Measurements from ENCODE around the gene TTYH1. TPM values are rescaled to one million over a fixed set of nuclear protein-coding genes. Genes with fewer than 3 reads are reported as not detected.
A peak's percentile ranks its signal among the peaks of the same experiment; 100 is the strongest.

The TTYH1 gene
- total and polyA plus RNA-seq, 3 donors from 2014 or later: 126 to 248 (median 226) TPM

- WGBS, 2 donors: 62 to 75% methylated on average over 23 of the region's 23 CpGs
- TF ChIP-seq POLR2A (IDR thresholded peaks at IDR 0.05) (no peak), CTCF (IDR thresholded peaks at IDR 0.05) (no peak)
- Histone ChIP-seq H3K4me1 (peaks cover 42% of the 10 kb centered on the region), H3K4me3 (no peak overlapping the region), H3K27me3 (no peaks in the 10 kb centered on the region), H3K27ac (no peak overlapping the region), H3K9me3 (no peaks in the 10 kb centered on the region), H3K36me3 (ENCODE audit: low read depth, missing control alignments) (no peaks in the 10 kb centered on the region)
- intact Hi-C loops (cut with DNase I; ENCODE audit: low total_unique reads): no loop called here
- DNase-seq: no peak
Observed at GRCh38 chr19:54434112-54434872, 19.0 kb downstream of the TTYH1 start.

GRCh38 chr19:54434873-54435214, 19.6 kb downstream of the TTYH1 start:
- H3K4me1 ChIP-seq: peaks cover 42% of the 10 kb centered on the region
- no peak overlapping the region for H3K4me3 ChIP-seq
- H3K36me3 ChIP-seq (ENCODE audit: low read depth, missing control alignments): no peaks in the 10 kb centered on the region
- no peaks in the 10 kb centered on the region for H3K9me3 ChIP-seq
- no peak overlapping the region for H3K27ac ChIP-seq
- WGBS, 2 donors: 52 to 58% methylated on average over 9 to 11 of the region's 11 CpGs
- intact Hi-C loops (cut with DNase I; ENCODE audit: low total_unique reads): no loop called here
- TF ChIP-seq CTCF (IDR thresholded peaks at IDR 0.05): no peak
- TF ChIP-seq POLR2A (IDR thresholded peaks at IDR 0.05): no peak
- H3K27me3 ChIP-seq: no peaks in the 10 kb centered on the region
- DNase-seq: no peak

- TF ChIP-seq CTCF (IDR thresholded peaks at IDR 0.05): no peak
- TF ChIP-seq POLR2A (IDR thresholded peaks at IDR 0.05): no peak
- H3K4me3 ChIP-seq: no peak overlapping the region
- H3K9me3 ChIP-seq: no peaks in the 10 kb centered on the region
- peaks cover 36% of the 10 kb centered on the region for H3K4me1 ChIP-seq
- H3K27ac ChIP-seq: peak overlapping the region; percentile 39 to 61
- H3K27me3 ChIP-seq: no peaks in the 10 kb centered on the region
- no peak for DNase-seq
- intact Hi-C loops (cut with DNase I; ENCODE audit: low total_unique reads): no loop called here
- 39 to 53% methylated on average over 3 to 16 of the region's 16 CpGs for WGBS, 2 donors
- H3K36me3 ChIP-seq (ENCODE audit: low read depth, missing control alignments): no peaks in the 10 kb centered on the region
Observed at GRCh38 chr19:54435551-54436016, 20.3 kb downstream of the TTYH1 start.

- H3K36me3 ChIP-seq (ENCODE audit: low read depth, missing control alignments): no peaks in the 10 kb centered on the region
- H3K27ac ChIP-seq: peak overlapping the region; percentile 39 to 61
Observed at GRCh38 chr19:54436031-54436523, 20.8 kb downstream of the TTYH1 start.

More at GRCh38 chr19:54436031-54436523, 20.8 kb downstream of the TTYH1 start:
- Histone ChIP-seq H3K27me3 (no peaks in the 10 kb centered on the region), H3K9me3 (no peaks in the 10 kb centered on the region), H3K4me1 (peaks cover 31% of the 10 kb centered on the region), H3K4me3 (no peak overlapping the region)
- 31 to 36% methylated on average over 3 to 14 of the region's 15 CpGs for WGBS, 2 donors
- peak; percentile 56 for DNase-seq
- TF ChIP-seq CTCF (IDR thresholded peaks at IDR 0.05) (no peak), POLR2A (IDR thresholded peaks at IDR 0.05) (no peak)
- intact Hi-C loops (cut with DNase I; ENCODE audit: low total_unique reads): no loop called here

Measured in testis (tissue), 3 donors.